HG03139 (cell line): ENCODE measurements around the gene ENTPD2.
"Not testable (repeated sequence)": the region's sequence is repeated elsewhere in the genome, so short reads cannot be mapped to it uniquely, and the experiment has no call there.

Experiments used
- ATAC-seq: cut with Tn5 transposase; IDR thresholded peaks from one replicate; pipeline ENCODE4 v1.9.1; 2021; ENCODE audit not compliant: unreplicated experiment

The ENTPD2 gene

GRCh38 chr9:137065336-137065967 lies 11.6 kb upstream of the ENTPD2 start:
- ATAC-seq: no peak

- ATAC-seq: no peak
These were observed 11.0 kb upstream of the ENTPD2 start for GRCh38 chr9:137064880-137065164.

GRCh38 chr9:137064027-137064879 lies 10.4 kb upstream of the ENTPD2 start:
- ATAC-seq: no peak

DNA sequence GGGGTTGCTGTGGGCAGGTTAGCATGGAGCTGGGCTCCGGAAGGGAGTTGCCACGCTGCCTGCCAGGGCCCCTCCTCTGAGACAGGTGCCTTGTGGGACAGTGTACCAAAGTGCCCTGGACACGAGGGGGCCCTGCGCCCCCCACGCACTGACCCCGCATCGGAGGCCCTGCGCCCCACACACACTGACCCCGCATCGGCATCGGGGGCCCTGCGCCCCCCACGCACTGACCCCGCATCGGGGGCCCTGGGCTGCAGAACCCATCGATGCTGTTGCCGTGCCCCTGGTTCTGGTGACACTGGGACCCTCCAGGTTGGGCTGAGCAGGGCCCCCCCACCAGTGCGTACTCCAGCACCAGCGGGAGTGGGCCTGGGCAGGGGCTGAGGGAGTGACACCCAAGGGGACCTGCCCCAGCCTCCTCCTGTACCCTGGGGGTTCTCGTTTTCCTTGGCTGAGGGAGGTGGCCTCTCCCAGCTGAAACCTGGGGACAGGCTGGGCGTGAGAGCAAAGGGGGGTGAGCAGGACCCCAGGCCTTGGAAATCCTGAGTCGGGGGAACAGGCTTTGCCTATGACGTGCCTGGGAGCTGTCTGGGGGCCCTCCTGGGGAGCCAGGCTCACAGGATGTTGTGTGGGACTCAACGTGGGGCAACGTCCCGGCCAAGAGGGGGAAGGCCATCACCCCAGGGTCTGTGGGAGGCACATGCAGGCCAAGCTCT lies 9.6 kb upstream of the ENTPD2 start:
- ATAC-seq: no peak

DNA sequence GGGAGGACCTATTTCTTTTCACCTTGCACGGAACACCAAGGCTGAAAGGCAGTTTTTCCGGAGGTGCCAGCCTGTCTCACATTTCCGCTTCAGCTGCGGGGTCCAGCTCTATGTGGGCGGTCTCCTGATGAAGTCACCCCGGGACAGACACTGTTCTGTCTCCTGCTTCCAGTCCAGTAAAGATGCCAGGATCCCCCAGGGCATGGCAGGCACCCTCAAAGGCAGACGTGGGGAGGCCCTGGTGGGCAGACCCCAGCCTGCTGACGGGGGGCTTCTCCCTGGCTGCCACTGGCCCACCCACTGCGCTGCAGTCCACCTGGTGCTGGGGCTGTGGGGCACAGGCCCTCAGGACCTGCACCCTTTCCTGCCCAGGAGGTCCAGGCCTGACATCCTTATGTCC lies 8.9 kb upstream of the ENTPD2 start:
- ATAC-seq: not testable (repeated sequence)

DNA sequence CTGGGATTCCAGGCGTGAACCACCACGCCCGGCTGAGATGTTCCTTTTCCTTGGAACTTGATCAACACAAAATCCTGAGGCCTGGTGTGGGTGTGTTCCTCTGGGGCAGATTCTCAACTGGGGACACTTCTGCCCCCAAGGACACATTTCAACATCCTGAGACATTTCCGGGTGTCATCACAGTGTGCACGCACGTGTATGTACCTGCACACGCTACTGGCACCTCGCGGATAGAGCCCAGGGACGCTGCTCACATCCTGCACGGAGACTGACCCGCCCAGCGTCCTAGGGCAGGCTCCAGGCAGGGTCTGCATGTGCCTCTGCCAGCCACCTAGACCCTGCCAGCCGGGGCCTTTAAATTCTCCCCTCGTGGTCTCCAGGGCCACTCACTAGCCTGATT lies 8.5 kb upstream of the ENTPD2 start:
- no peak for ATAC-seq

- ATAC-seq: no peak
These were observed 4.8 kb upstream of the ENTPD2 start for GRCh38 chr9:137058521-137059234.

- ATAC-seq: no peak
These were observed 3.7 kb upstream of the ENTPD2 start for GRCh38 chr9:137057545-137057944.

DNA sequence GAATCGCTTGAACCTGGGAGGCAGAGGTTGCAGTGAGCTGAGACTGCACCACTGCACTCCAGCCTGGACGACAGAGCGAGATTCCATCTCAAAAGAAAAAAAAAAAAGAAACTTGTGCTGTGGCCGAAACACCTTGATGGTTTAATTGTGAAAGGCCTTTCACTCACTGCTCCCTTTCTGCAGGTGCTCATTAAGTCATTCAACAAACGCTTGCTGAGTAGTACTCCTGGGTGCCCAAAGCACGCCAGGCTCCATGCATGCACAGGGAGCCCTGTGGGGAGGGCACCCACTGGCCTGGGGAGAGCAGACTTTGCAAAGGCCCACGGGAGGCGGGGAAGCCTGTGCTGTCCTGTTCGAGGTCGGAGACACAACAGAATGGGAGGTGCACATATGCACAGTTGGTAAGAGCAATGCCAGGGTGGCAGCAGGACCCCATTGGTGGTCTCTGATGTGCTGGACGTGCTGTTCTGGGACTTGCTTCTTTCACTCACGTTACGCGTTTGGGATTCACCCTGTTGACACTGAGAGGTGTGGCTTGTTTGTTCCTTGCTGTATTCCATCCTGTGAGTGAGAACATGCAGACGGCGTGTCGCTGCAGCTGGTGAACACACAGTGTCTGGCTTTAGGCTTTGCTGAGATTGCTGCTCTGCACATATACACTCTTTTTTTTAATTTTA lies 3.0 kb upstream of the ENTPD2 start:
- ATAC-seq: no peak

- no peak for ATAC-seq
These were observed 1.8 kb upstream of the ENTPD2 start for GRCh38 chr9:137055385-137056364.

- no peak for ATAC-seq
These were observed 1.1 kb upstream of the ENTPD2 start for GRCh38 chr9:137054932-137055384.

DNA sequence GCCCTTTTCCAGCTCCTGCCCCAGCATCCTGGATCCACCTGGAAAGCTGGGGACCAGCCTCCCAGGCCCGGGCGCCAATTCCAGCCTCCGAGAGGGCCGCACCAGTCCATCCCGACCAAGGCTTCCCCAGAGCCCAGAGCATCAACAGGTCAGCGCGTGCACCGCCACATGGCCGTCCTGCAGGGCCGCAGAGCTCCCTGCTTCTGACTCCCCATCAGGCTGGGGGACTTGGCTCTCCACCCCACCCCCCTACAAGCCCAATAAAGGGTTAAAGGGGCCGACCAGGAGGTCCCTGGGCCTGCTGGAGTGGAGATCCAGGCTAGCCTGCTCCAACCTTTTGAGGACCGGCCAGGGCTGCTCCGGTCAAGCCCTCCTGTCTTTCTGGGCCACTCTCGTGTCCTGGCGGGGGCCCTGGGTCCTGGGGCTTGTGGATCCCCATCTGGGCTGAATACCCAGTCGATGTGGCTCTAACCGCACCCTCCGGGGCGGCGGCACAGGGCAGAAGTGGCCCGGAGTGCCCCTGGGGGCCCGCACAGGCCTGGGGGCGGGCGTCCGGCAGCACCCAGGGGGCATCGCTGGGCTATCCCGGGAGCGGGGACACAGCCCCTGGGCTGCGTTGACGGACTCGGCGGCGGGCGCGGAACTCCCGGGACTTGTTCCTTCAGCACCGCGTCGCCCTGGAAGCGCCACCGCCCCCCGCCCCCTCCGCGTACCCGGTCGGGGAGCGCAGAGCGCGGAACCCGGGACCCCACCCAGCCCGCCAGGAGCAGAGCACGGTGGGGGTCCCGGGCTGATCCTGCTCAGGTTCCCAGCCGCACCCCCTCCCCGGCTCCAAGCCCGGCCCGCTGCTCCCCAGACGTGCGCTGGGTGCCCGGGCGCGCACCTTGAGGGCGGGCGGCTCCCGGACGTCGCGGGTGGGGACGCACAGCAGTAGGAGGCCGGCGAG lies 590 bp downstream of the ENTPD2 start:
- ATAC-seq: no peak

- no peak for ATAC-seq
These were observed 1.6 kb downstream of the ENTPD2 start for GRCh38 chr9:137052293-137052692.

- no peak for ATAC-seq
These were observed 2.6 kb downstream of the ENTPD2 start for GRCh38 chr9:137051145-137051724.

DNA sequence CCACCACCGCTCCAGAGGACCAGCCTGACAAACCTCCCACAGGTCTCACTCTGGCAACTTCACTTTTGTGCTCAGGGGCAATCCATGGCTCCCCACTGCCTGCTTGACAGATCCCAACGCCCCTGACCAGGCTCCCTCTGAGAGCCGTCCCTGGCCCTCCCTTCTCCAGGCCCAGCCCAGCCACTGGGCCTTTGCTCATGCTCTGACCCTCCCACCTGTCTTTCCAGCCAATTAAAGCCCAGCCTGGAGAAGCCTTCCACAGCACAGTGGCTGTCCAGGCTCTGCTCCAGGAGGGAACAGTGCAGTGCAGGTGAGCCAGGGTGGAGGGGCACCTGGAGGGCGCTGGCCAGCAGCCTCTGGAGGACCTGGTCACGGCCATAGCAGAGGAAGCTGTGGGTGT lies 3.3 kb downstream of the ENTPD2 start:
- ATAC-seq: no peak

- ATAC-seq: no peak
These were observed 4.1 kb downstream of the ENTPD2 start for GRCh38 chr9:137049544-137050449.
